HG03097 (cell line): Measurements from ENCODE around the gene IDH3G.

Source experiments
- ATAC-seq: cut with Tn5 transposase; IDR thresholded peaks from one replicate; pipeline ENCODE4 v1.9.1; 2021; ENCODE audit not compliant: unreplicated experiment, low FRiP score

Gene IDH3G

DNA sequence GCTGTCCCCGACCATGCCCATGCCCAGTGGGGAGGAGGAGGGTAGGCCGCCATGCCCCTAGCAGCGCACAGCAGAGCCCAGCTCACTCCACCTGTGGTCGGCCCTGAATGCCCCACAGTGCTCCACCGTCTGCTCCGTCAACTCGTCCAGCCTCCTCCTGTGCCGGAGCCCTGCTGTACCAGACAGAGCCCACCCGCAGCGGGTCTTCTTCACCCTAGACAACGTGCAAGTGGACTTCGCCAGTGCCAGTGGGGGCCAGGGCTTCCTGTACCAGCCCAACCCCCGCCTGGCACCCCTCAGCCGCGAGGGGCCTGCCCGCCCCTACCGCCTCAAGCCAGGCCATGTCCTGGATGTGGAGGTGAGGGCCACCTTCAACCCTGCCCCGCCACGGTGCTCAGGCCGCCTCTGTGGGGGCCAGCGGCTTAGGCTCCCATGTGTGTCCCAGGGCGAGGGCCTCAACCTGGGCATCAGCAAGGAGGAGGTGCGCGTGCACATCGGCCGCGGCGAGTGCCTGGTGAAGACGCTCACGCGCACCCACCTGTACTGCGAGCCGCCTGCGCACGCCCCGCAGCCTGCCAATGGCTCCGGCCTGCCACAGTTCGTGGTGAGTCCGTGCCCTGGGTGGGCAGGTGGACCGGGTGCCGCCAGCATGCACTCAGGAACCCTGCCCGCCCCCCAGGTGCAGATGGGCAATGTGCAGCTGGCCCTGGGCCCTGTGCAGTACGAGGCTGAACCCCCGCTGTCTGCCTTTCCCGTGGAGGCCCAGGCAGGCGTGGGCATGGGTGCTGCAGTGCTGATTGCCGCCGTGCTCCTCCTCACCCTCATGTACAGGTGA is 20.2 kb downstream of the IDH3G start:
- ATAC-seq, result no peak

GRCh38 chrX:153773218-153773611 is 21.0 kb downstream of the IDH3G start:
- no peak for ATAC-seq

- ATAC-seq, result no peak
Observed at GRCh38 chrX:153772316-153773217, 21.6 kb downstream of the IDH3G start.

DNA sequence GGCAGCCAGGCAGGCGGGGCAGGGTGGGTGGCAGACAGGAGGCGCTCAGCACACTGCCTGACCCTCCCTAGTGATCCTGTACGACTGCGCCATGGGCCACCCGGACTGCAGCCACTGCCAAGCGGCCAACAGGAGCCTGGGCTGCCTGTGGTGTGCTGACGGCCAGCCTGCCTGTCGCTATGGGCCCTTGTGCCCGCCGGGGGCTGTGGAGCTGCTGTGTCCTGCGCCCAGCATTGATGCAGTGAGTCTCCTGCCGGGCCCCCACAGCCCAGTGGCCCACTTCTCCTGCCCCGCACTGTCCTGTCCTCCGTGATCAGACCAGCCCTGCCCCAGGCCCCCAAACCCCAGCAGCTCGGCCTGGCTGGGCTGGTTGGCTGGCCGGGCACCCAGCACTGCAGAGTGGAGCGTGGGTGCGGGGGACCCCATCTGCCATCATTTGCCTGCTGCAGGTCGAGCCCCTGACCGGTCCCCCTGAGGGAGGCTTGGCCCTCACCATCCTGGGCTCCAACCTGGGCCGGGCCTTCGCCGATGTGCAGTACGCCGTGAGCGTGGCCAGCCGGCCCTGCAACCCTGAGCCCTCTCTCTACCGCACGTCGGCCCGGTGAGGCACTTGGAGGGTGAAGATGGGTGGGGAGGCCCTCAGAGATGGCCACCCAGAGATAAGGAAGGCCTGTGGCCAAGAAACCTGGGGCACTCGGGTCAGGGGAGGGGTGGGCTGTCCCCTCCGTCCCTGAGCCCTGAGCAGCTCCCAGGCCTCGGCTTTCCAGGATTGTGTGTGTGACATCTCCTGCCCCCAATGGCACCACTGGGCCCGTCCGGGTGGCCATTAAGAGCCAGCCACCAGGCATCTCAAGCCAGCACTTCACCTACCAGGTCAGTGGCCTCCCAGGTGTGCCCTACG is 22.5 kb downstream of the IDH3G start:
- no peak for ATAC-seq

- ATAC-seq, result no peak
Observed at GRCh38 chrX:153770601-153771414, 23.4 kb downstream of the IDH3G start.

GRCh38 chrX:153769865-153770600 is 24.1 kb downstream of the IDH3G start:
- no peak for ATAC-seq

DNA sequence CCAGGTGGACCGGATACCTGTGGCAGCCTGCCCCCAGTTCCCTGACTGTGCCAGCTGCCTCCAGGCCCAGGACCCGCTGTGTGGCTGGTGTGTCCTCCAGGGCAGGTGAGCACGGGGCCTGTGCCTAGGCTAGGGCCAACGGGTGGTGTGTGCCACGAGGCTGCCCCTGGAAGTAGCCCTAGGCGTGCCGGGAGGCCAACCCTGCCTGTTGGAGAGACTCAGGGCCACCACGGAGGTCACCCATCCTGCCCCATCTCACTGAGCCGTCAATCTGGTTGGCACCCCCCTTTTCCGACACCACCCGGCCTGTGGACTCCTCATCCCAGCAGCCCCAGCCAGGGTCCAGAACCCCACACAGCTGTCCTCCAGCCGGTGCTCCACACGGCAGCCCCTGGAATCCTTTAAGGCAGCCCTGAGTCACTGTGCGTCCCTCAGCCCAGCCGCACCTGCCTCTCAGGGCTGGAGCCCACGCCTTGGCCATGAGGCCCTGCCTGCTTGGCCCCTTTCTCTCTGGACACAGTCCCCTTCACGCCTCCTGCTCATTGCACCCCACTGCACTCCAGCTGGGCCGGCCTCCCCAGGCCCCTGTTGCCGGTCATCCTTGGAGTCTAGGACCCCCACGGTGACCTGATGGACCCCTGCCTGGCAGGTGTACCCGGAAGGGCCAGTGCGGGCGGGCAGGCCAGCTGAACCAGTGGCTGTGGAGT is 24.9 kb downstream of the IDH3G start:
- no peak for ATAC-seq

GRCh38 chrX:153768311-153769157 is 25.6 kb downstream of the IDH3G start:
- no peak for ATAC-seq

DNA sequence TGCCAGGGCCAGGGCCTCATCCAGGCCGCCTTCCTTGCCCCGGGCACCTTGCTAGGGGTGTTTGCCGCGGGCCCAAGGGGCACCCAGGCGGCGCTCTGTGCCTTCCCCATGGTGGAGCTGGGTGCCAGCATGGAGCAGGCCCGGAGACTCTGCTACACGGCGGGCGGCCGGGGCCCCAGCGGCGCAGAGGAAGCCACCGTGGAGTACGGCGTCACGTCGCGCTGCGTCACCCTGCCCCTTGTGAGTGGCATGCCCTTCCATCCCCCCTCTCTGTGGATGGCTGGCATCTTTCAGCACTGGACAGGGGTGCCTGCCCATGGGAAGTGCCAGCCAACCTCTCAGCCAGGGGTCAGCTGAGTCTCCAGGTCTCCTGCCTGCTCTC is 26.5 kb downstream of the IDH3G start:
- no peak for ATAC-seq

- no peak for ATAC-seq
Observed at GRCh38 chrX:153766871-153767673, 27.1 kb downstream of the IDH3G start.

DNA sequence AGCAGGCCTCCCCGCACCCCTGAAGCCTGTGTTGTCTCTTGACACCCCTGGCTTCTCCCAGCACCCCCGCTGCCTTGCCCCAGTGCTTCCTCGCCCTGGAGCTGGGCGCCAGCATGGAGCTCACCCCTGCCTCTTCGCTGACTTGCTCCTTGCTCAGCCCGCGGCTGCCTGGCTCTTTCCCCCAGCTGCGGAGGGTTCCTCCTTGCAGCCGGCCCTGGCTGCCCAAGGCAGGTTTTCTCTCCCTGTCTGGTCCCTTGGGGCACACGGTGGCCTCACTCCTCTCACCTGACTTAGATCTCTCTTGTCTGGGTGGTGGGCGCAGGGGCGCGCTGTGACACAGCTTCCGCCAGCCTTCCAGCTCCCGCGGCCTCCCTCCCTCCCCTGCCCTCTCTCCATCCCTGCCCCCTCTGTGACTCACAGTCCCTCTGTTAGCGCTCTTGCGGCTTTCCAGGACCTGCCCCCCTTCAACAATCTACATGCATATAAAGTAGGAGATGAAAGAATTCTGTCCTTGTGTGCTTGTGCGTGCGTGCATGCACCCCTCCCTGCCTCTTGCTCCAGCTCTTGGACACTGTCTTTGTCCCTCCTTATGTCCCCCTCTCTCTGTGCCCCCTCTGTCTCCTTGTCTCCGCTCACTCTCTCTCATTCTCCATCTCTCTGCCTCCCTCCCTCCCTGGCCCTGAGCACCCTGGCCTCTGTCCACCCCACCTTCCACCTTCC is 27.9 kb downstream of the IDH3G start:
- ATAC-seq, result no peak

GRCh38 chrX:153765138-153766079 is 28.8 kb downstream of the IDH3G start:
- ATAC-seq, result no peak

- no peak for ATAC-seq
Observed at GRCh38 chrX:153764786-153765137, 29.4 kb downstream of the IDH3G start.

DNA sequence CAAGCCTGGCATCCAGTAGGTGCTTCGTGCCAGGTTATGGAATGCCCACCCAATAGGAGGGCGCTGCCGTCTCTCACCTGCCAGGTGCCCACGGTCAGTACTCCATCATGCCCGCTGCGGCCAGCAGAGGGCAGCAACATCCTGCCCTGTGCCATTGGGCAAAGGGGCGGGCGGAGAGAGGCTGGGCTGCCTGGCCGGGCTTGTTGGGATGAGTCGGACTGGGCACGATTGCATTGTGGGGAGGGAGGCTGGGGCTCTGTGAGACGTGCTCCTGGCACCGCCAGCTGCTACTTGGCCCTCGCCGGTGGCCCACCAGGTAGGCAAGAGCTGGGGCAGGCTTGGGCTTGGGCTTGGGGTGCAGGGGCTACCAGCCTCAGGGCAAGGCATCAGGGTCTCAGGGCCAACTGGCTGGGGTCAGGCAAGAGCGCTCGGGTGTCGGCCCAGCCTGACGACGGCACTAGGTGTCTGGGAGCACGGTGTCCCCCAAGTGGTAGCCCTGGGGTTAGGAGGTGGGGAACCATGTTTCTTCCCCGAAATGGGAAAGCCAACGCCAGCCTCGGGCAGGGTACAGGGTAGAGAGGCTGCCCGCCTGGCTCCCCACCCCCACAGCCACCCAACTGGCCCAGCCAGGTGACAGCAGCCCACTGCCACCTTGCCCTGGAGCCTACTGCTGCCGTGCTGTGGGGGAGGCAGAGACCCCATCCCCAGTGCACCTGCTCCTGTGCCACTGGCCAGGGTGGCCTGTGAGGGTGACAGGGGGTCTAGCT is 30.0 kb downstream of the IDH3G start, which contains the start of gene PLXNB3:
Gene PLXNB3 (plus strand): TSS at position 261 of the 767 bp plus-strand sequence. CDS start 1,287 bp downstream, outside the sequence.
- peak; percentile 79 for ATAC-seq
